Stomach (tissue), 4 donors: Measurements from ENCODE around the gene FOSB.

Experiments
- POLR2A ChIP-seq, 4 donors: fragments of 450-650 bp; IDR thresholded peaks; one replicate each; pipeline ENCODE4 v1.6.1; 2016; ENCODE audit warnings: antibody characterized with exemption in 4 of 4, control low read depth in 2 of 4, mild to moderate bottlenecking in 1 of 4, moderate library complexity in 1 of 4
- TF ChIP-seq, protein P1 (sequence below), 7 experiments: fragments of 450-650 bp in 4 of 7; fragments of 200-600 bp in 3 of 7; sonication (generic) in 3 of 7; IDR thresholded peaks; one replicate each; pipeline ENCODE4 v1.5.1; 2016 to 2019; ENCODE audit warnings: antibody characterized with exemption in 7 of 7, control low read depth in 2 of 7, mild to moderate bottlenecking in 1 of 7

DNA sequence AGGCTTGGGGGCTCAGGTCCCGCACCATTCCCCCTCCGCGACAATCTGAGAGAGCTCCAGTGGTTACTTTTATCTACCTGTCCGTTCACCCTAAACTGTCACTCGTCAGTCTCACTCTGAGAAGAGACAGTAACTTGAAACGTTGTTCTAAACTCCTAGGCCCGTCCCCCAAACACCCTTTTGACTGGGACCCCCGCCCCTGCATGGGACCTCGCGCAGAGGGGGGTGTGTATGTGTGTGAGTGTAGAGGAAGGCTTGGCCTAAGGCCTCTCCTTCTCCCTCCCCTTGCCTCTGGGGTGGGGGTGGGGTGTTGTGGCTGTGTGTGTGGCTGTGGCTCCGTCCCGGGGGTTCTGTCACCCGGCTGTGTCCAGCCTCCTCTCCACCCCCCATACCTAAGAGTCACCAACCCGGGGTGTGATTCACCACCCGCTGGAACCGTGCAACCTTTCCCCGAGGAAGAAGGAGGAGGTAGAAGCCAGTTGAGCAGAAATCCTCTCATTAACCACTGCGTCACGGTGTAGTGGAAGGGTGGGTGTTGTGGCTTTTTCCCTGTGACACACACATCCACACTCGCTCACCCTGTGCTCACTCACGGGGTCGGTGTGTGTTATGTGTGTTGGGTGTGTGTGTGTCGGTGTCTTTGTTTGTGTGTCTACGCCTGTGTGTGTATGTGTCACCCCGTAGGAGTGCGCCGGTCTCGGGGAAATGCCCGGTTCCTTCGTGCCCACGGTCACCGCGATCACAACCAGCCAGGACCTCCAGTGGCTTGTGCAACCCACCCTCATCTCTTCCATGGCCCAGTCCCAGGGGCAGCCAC is 2.4 kb downstream of the FOSB start:
- TF ChIP-seq, protein P1, sequence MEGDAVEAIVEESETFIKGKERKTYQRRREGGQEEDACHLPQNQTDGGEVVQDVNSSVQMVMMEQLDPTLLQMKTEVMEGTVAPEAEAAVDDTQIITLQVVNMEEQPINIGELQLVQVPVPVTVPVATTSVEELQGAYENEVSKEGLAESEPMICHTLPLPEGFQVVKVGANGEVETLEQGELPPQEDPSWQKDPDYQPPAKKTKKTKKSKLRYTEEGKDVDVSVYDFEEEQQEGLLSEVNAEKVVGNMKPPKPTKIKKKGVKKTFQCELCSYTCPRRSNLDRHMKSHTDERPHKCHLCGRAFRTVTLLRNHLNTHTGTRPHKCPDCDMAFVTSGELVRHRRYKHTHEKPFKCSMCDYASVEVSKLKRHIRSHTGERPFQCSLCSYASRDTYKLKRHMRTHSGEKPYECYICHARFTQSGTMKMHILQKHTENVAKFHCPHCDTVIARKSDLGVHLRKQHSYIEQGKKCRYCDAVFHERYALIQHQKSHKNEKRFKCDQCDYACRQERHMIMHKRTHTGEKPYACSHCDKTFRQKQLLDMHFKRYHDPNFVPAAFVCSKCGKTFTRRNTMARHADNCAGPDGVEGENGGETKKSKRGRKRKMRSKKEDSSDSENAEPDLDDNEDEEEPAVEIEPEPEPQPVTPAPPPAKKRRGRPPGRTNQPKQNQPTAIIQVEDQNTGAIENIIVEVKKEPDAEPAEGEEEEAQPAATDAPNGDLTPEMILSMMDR (IDR thresholded peaks at IDR 0.05), result no peak
- peak in 1 of 4 donors; percentile 19 for TF ChIP-seq POLR2A (IDR thresholded peaks at IDR 0.05)
